NCI-H146 treated with DMSO at 0.1 percent for 48 hours (cell line): Measurements from ENCODE around the gene FCRLA.
"Not testable (repeated sequence)": the region's sequence is repeated elsewhere in the genome, so short reads cannot be mapped to it uniquely, and the experiment has no call there.

ENCODE experiments used
- DNase-seq: peaks from one replicate; lab custom pipeline; 2025; ENCODE audit not compliant: unreplicated experiment; lab: John Stamatoyannopoulos, UW

The FCRLA gene

GRCh38 chr1:161705537-161705936, 1.5 kb upstream of the FCRLA start:
- no peak for DNase-seq

GRCh38 chr1:161706113-161706481, 932 bp upstream of the FCRLA start:
- DNase-seq = no peak

- no peak for DNase-seq
These were observed 474 bp downstream of the FCRLA start for GRCh38 chr1:161707503-161707902.

DNA sequence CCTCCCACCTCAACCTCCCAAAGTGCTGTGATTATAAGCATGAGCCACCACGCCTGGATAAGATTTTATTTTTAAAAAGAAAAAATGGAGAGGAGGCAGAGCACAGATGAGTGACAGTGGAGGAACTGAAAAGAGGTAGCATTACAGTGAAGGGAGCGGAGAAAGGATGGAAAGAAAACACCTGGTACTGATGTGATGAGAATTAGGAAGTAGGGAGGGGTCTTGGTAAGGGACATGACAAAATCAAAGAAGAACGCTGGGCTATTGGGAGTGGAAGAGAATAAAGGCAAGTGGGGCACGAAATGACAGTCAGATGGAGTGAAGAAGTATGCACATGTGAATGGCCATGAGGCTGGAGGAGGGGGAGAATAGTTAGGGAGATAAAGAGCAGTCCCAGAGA, 2.3 kb downstream of the FCRLA start:
- no peak for DNase-seq

DNA sequence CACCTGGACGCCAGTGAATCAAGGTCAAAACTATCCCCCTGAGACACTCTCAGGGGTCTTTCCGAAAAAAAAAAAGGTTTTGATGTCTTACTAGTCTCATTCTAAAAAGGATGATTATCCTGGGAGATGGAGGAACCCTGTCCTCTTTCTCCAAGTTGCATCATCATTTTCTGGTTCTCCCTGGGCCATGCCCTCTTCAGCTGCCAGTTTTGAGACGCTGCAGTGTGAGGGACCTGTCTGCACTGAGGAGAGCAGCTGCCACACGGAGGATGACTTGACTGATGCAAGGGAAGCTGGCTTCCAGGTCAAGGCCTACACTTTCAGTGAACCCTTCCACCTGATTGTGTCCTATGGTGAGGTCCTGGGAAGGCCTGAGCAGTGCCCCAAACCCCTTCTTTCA, 3.5 kb downstream of the FCRLA start:
- DNase-seq = no peak

DNA sequence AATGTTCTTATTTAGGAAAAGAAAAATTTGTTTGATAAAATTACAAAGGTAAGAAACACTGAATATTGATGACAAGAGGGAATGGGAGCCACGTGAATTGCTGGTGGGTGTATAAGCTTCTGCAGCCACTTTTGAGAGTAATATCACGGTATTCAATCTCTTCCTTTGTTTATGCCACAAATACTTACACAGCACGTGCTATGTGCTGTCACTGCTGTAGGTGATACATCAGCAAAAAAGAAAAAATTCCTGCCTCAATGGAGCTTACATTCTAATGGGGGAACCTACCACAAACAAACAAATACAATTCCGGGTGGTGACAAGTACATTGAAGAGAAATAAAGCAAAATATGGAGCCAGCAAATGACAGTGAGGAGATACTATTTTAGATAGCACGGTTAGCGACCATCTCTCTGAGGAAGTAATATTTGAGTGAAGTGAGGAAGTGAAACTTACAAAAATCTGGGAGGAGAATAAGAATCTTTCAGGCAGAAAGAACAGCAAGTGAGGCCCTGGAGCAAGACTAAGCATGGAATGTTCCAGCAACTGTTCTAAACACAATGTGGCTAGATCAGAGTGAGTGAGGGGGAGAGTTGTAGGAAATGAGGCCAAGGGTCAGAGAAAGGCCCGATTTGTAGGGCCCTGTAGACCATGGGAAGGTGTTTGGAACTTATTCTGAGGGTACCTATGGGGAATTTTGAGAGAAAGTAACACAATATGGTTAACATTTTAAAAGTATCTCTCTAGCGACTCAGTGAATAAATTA, 11.7 kb downstream of the FCRLA start:
- DNase-seq = no peak

DNA sequence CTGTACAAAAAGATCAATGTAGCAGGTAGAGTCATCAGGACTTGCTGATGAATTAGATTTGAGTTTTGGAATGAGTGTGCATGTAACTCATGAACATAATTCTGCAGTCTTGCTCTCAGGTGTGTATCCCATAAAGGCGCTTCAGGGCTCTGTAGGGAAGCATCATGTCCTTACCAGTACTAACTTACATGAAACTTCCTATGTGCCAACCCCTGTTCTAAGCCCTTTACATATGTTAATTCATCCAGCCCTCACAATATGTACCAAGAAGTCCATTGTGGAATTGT, 12.2 kb downstream of the FCRLA start:
- DNase-seq = no peak

DNA sequence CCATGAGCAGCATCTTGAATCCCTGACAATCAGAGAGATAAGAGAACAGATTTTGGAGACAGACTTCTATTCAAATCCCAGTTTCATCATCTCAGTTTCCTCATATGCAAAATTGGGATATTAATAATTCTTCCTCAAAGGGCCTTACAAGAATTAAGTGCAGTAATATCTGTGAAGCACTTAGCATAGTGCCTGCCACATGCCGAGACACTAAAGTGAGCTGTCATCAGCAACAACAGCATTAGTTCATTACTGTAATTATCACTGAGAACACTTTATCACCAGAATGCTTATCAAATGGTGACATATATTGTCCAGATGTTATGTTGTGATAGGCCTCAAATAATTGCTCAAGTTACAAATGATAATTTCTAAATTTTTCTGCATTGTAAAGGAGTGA, 13.4 kb downstream of the FCRLA start:
- no peak for DNase-seq

GRCh38 chr1:161720956-161721737, 14.1 kb downstream of the FCRLA start, which contains the start of gene FCRLB:
Gene FCRLB (plus strand): TSS chr1:161721544. CDS start chr1:161722673, 1,129 bp downstream.
- DNase-seq = no peak

DNA sequence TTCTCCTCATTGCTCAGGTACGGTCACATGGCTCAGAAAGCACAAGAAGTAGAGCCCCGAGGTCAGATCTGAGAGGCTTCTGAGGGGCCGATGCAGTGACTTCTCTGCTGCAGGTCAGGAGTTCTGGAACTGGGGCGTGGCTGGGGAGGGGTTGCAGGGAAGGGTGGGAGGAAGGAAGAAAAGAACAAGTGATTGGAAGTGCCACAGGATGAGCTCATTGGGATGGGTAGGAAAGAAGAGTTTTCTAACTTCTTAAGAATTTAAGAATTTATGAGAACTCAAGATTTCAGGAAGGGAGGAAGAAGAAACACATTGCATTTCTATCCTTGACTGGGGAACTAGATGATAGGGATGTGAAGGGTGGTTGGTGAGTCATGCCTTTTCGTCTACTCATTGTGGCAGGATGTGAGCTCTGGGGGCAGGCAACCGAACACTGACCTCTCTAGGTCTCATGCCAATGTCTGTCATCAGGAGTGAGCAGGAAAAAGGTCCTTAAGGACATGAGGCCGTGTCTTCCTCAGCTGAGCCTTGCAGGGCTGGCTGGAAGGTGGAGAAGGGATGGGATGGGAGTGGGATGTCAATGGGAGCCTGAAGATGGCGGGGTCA, 14.8 kb downstream of the FCRLA start:
- DNase-seq = no peak

DNA sequence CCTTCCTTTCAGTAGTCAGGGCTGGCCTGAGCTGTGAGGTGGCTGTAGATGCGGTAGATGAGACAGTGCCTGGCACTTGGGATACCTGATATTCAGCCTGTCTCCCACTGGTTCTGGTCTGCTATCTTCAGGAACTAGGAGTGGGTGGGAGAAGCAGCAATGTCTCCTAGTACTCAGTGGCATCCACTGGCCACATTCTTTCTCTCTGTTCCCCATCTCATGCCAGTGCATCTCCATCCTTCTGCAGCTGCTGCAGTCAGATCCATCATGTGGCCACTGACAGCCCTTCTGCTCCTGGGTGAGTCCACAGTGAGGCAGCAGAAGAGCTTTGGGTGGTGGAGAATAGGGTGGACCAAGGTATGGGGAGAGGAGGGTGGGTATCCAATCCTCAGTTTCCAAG, 15.4 kb downstream of the FCRLA start:
- DNase-seq = no peak

- DNase-seq = no peak
These were observed 16.6 kb downstream of the FCRLA start for GRCh38 chr1:161723459-161724141.

DNA sequence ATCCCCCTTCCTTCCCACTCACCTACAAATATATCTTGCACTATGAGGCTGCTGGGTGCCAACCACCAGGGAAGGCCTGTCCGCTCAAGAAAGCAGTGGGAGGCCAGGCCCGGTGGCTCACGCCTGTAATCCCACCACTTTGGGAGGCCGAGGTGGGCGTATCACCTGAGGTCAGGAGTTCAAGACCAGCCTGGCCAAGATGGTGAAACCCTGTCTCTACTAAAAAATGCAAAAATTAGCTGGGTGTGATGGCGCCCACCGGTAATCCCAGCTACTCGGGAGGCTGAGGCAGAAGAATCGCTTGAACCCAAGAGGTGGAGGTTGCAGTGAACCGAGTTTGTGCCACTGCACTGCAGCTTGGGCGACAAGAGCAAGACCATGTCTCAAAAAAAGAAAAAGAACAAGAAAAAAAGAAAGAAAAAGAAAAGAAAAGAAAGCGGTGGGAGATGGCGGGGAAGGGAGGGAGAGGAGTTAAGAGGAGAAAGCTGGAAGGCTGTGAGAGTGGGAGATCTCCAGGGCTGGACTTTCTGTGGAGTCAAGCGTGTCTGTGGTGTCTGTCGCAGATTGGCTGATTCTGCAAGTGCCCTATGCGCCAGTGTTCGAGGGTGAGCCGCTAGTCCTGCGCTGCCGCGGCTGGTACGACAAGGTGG, 18.4 kb downstream of the FCRLA start:
- DNase-seq = not testable (repeated sequence)

DNA sequence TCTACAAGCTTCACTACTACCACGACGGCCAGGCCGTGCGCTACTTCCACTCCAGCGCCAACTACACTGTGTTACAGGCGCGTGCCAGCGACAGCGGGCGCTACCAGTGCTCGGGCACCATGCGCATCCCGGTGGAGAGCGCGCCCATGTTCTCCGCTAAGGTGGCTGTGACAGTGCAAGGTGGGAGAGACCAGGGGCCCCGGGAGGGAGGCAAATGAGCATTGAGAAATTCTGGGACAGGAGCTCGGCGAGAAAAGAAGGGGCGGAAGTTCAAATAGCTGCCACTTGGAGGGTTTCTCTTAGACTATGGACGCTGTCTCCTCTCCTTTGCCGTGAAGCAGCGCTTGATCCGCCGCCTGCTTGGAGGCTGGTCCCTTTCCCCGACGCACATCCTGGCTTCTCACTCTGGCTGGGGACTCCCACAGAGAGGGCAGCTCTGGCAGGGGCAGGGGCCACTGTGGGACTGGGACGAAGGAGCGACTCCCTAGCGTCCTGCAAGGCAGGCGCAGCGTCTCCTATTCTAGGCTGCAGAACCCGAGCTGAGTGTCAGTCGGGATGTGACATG, 19.0 kb downstream of the FCRLA start:
- DNase-seq = no peak

DNA sequence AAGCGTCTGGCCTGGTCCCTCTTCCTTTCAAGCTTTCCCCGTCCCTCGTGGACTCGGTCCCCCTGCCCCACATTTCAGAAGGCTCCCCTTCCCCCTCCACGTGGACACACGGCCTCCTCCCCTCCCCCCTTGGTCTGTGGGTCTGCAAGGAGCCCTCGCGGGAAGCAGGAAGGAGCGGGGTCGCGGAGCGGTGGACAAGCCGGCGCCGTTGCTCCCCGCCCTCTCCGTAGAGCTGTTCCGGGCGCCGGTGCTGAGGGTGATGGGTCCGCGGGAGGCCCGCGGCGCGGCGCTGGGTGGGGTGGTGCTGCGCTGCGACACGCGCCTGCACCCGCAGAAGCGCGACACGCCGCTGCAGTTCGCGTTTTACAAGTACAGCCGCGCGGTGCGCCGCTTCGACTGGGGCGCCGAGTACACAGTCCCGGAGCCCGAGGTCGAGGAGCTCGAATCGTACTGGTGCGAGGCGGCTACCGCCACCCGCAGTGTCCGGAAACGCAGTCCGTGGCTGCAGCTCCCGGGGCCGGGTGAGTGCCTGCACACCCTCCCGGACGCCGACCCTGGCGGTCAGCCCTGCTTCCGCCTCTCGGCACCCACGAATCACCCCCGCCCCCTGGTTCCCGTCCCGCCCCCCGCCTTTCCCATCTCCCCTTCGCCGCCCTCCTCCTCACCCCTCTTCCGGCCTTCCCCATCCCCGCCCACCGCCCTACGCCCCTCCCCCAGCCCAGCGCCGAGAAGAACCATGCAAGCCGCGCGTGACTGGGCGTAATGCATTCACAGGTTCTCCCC, 19.6 kb downstream of the FCRLA start:
- DNase-seq = peak; percentile 43

DNA sequence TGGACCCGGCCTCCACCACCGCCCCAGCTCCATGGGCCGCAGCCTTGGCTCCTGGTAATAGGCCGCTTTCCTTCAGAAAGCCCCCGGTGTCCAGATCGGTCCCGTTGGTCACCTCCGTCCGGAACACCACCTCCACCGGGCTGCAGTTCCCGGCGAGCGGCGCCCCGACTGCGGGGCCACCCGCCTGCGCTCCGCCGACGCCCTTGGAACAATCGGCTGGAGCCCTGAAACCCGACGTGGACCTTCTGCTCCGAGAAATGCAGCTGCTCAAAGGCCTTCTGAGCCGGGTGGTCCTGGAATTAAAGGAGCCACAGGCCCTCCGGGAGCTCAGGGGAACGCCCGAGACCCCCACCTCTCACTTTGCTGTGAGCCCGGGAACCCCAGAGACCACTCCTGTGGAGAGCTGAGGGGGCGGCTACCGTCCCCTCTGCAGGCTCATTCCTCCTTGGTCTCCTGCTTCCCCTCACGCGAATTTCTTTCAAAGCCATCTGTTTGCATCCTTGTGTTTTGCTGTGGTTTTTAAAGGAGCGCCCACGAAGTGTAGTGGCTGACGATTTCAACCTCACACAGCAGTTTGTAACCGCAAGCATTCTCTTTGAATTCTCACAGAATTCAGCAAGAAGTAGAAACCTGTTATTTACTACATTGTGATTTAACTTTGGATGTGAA, 20.4 kb downstream of the FCRLA start:
- no peak for DNase-seq

- no peak for DNase-seq
These were observed 21.6 kb downstream of the FCRLA start for GRCh38 chr1:161728376-161729226.

- DNase-seq = no peak
These were observed 23.1 kb downstream of the FCRLA start for GRCh38 chr1:161730050-161730564.
